ENCODE measurements around the gene RENBP.

DNA sequence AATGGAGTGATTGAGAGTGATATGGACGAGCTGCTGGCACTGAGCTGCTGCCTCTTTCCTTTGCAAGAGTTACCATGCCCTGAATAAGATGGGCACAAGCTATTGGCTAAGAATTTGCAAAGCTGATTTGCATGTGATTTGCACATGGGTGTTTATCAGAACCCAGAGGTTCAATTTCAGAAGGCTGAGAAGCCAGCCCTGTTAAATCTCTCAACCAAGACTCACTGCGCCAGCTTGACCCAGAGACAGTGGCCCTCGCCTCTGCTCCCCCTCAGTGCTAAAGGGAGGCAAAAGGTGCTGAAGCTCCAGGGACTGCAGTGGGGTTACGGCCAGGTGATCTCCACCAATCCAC, 19.1 kb downstream of the RENBP start:
- TF ChIP-seq CTCF (IDR thresholded peaks at IDR 0.05; ENCODE audit: low read depth, low read length, missing input control) = no peak
- no peak for TF ChIP-seq JUND (IDR thresholded peaks at IDR 0.05)
- TF ChIP-seq RAD21 (IDR thresholded peaks at IDR 0.05) = no peak
- no peak for TF ChIP-seq REST (IDR thresholded peaks at IDR 0.05)
- no peak for TF ChIP-seq TAF1 (conservative IDR thresholded peaks at IDR 0.05)
- TF ChIP-seq EGR1 (IDR thresholded peaks at IDR 0.05; ENCODE audit: low read depth in 2 of 2) = no peak
- no peak for TF ChIP-seq ATF3 (IDR thresholded peaks at IDR 0.05)
- TF ChIP-seq, protein P1, sequence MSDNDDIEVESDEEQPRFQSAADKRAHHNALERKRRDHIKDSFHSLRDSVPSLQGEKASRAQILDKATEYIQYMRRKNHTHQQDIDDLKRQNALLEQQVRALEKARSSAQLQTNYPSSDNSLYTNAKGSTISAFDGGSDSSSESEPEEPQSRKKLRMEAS (IDR thresholded peaks at IDR 0.05) = no peak
- TF ChIP-seq SP1 (IDR thresholded peaks at IDR 0.05) = no peak
- no peak for TF ChIP-seq GABPA (IDR thresholded peaks at IDR 0.05 in 1 of 2, conservative IDR thresholded peaks at IDR 0.05 in 1 of 2)
- TF ChIP-seq ZBTB33 (IDR thresholded peaks at IDR 0.05) = no peak
- no peak for TF ChIP-seq NR2F2 (IDR thresholded peaks at IDR 0.05)
- no peak for TF ChIP-seq YY1 (IDR thresholded peaks at IDR 0.05)

Data from liver (tissue), 3 donors.